Upper lobe of left lung (tissue), 4 donors: Measurements from ENCODE around the gene THAP4.
A peak's percentile ranks its signal among the peaks of the same experiment; 100 is the strongest.

Source experiments
- CTCF ChIP-seq, 6 experiments: fragments of 450-650 bp in 4 of 6; fragments of 200-600 bp in 2 of 6; sonication (generic) in 2 of 6; IDR thresholded peaks; one replicate each; pipeline ENCODE4 v1.5.1; 2016 to 2019; ENCODE audit warnings: antibody characterized with exemption in 6 of 6
- POLR2A ChIP-seq, 4 donors: fragments of 450-650 bp; IDR thresholded peaks; one replicate each; pipeline ENCODE4 v1.5.1; 2016 to 2017; ENCODE audit warnings: antibody characterized with exemption in 4 of 4, mild to moderate bottlenecking in 2 of 4

GRCh38 chr2:241636182-241637017 lies 558 bp downstream of the THAP4 start:
- TF ChIP-seq CTCF (IDR thresholded peaks at IDR 0.05): no peak
- peak in 1 of 4 donors; percentile 36 for TF ChIP-seq POLR2A (IDR thresholded peaks at IDR 0.05)
